HL-60 (cell line): Measurements from ENCODE around the gene HIF1A.

ENCODE experiments used
- DNase-seq, 2 experiments: peaks; one replicate each; pipeline ENCODE4 v3.0.0-alpha.2; 2010 to 2020; ENCODE audit warnings: low read depth in 1 of 2, low spot score in 1 of 2
- H3K27ac ChIP-seq: fragments of 250-450 bp; sonication (Bioruptor Pico); replicated peaks from 2 replicates; pipeline ENCODE4 v1.5.1; 2020; ENCODE audit warnings: mild to moderate bottlenecking, moderate library complexity
- H3K27me3 ChIP-seq: fragments of 250-450 bp; sonication (Bioruptor Pico); 2 replicates; pipeline ENCODE4 v1.5.1; 2021; ENCODE audit warnings: mild to moderate bottlenecking, moderate library complexity; ENCODE audit not compliant: insufficient read depth, poor library complexity, severe bottlenecking
- H3K4me3 ChIP-seq: replicated peaks from 2 replicates; pipeline ENCODE4 v1.5.1; 2011; ENCODE audit warnings: mild to moderate bottlenecking, control low read depth, low read length; ENCODE audit not compliant: insufficient read depth
- CTCF ChIP-seq: IDR thresholded peaks from one replicate; pipeline ENCODE4 v1.5.1; 2011; ENCODE audit warnings: low read length, control low read depth, inconsistent platforms; ENCODE audit not compliant: insufficient read depth
- GABPA ChIP-seq: IDR thresholded peaks from 2 replicates; pipeline ENCODE4 v1.6.1; 2012; ENCODE audit warnings: low read depth
- POLR2AphosphoS5 ChIP-seq: IDR thresholded peaks from 2 replicates; pipeline ENCODE4 v1.6.1; 2012; ENCODE audit warnings: low read depth
- SPI1 ChIP-seq: IDR thresholded peaks from 2 replicates; pipeline ENCODE4 v1.6.1; 2012; ENCODE audit warnings: low read depth, mild to moderate bottlenecking, borderline replicate concordance
- TF ChIP-seq, protein P1 (sequence below): IDR thresholded peaks from 2 replicates; pipeline ENCODE4 v1.6.1; 2012; ENCODE audit warnings: low read depth; ENCODE audit not compliant: insufficient replicate concordance

HIF1A gene

DNA sequence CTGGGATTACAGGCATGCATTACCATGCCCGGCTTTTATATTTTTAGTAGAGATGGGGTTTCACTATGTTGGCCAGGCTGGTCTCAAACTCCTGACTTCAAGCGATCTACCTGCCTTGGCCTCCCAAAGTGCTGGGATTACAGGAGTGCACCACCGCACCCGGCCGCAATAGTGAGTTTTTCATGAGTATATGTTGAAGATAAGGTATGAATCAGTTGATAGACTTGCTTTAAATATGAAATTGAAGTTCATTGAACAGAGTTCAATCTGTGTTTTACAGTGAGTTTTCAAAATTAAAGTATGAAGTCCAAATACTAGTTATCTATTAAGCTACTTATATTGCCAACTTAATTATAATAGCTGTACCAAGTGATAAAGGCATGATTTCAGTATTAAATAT lies 102.0 kb downstream of the HIF1A start:
- Histone ChIP-seq H3K27me3 (no peaks in the 10 kb centered on the region), H3K4me3 (no peak overlapping the region), H3K27ac (no peak overlapping the region)
- TF ChIP-seq GABPA (no peak), SPI1 (no peak), POLR2AphosphoS5 (no peak), CTCF (no peak)
- TF ChIP-seq, protein P1, sequence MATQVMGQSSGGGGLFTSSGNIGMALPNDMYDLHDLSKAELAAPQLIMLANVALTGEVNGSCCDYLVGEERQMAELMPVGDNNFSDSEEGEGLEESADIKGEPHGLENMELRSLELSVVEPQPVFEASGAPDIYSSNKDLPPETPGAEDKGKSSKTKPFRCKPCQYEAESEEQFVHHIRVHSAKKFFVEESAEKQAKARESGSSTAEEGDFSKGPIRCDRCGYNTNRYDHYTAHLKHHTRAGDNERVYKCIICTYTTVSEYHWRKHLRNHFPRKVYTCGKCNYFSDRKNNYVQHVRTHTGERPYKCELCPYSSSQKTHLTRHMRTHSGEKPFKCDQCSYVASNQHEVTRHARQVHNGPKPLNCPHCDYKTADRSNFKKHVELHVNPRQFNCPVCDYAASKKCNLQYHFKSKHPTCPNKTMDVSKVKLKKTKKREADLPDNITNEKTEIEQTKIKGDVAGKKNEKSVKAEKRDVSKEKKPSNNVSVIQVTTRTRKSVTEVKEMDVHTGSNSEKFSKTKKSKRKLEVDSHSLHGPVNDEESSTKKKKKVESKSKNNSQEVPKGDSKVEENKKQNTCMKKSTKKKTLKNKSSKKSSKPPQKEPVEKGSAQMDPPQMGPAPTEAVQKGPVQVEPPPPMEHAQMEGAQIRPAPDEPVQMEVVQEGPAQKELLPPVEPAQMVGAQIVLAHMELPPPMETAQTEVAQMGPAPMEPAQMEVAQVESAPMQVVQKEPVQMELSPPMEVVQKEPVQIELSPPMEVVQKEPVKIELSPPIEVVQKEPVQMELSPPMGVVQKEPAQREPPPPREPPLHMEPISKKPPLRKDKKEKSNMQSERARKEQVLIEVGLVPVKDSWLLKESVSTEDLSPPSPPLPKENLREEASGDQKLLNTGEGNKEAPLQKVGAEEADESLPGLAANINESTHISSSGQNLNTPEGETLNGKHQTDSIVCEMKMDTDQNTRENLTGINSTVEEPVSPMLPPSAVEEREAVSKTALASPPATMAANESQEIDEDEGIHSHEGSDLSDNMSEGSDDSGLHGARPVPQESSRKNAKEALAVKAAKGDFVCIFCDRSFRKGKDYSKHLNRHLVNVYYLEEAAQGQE, result no peak
- DNase-seq, result no peak
